HEK293T (cell line): ENCODE measurements around the gene MACROD1.

Experiments used
- ARNT ChIP-seq: fragments of 450-650 bp; IDR thresholded peaks from 2 replicates; pipeline ENCODE4 v1.6.1; 2017; ENCODE audit warnings: mild to moderate bottlenecking
- BHLHE40 ChIP-seq: fragments of 450-650 bp; IDR thresholded peaks from 2 replicates; pipeline ENCODE4 v1.6.1; 2016; ENCODE audit warnings: mild to moderate bottlenecking, moderate library complexity, borderline replicate concordance
- CTBP1 ChIP-seq: fragments of 450-650 bp; IDR thresholded peaks from 2 replicates; pipeline ENCODE4 v1.6.1; 2016; ENCODE audit warnings: borderline replicate concordance
- ELF4 ChIP-seq: fragments of 450-650 bp; IDR thresholded peaks from 2 replicates; pipeline ENCODE4 v1.6.1; 2017; ENCODE audit warnings: antibody characterized with exemption
- FOXA1 ChIP-seq: fragments of 450-650 bp; IDR thresholded peaks from 2 replicates; pipeline ENCODE4 v1.6.1; 2016; ENCODE audit warnings: mild to moderate bottlenecking
- FOXK2 ChIP-seq: fragments of 450-650 bp; IDR thresholded peaks from 2 replicates; pipeline ENCODE4 v1.6.1; 2016; ENCODE audit warnings: mild to moderate bottlenecking
- FOXM1 ChIP-seq: fragments of 450-650 bp; IDR thresholded peaks from 2 replicates; pipeline ENCODE4 v1.6.1; 2017; ENCODE audit warnings: mild to moderate bottlenecking, borderline replicate concordance
- HDGF ChIP-seq: fragments of 450-650 bp; IDR thresholded peaks from 2 replicates; pipeline ENCODE4 v1.6.1; 2017; ENCODE audit warnings: antibody characterized with exemption, borderline replicate concordance
- NFRKB ChIP-seq: fragments of 450-650 bp; IDR thresholded peaks from 2 replicates; pipeline ENCODE4 v1.6.1; 2016; ENCODE audit warnings: mild to moderate bottlenecking, moderate library complexity
- SP1 ChIP-seq: fragments of 450-650 bp; IDR thresholded peaks from 2 replicates; pipeline ENCODE4 v1.6.1; 2017
- SUZ12 ChIP-seq: fragments of 450-650 bp; IDR thresholded peaks from 2 replicates; pipeline ENCODE4 v1.6.1; 2016; ENCODE audit warnings: mild to moderate bottlenecking
- TARDBP ChIP-seq: fragments of 450-650 bp; IDR thresholded peaks from 2 replicates; pipeline ENCODE4 v1.6.1; 2016
- TF ChIP-seq, protein P1 (sequence below): fragments of 450-650 bp; IDR thresholded peaks from 2 replicates; pipeline ENCODE4 v1.6.1; 2016

DNA sequence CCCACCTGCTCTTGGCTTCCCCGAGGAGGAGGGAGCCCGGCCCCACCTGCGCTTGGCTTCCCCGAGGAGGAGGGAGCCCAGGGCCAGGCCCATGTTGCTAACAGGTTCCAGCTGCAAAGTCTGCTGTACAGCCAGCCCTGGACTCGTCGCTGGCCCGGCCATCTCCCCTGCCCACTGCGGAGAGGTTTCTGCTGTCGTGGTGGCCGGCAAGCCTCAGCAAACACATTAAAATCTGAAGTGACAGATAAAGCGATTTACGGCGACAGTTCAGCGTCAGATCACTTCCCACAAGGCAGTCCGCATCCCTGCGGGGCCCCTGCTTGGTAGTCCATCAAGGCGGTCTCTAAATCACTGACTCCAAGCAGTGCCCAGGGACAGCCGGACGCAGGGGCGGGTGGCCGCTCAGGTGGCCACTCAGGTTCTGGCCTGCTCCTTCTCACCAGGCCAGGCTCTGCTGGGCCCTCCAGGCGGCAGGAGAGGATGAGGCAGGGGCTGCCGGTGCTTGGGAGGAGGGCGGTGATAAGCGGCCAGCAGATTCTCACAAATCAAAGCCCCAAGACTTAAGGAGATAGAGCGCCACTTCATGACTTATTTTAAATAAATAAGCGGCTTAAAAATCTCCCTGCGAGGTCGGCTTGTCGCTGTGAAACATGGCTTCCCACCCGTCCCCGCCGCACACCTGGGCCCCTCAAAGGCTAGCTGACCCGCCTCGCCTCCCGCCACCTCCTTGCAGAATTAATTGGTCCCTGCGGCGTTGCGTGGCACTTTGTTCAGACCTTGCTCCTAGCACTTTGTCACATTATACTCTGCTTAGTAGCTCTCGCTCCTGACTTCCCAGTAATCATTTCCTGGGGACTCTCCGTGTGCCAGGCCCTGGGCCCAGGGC lies 21.1 kb downstream of the MACROD1 start:
- no peak for TF ChIP-seq FOXK2
- no peak for TF ChIP-seq SUZ12
- no peak for TF ChIP-seq ARNT
- no peak for TF ChIP-seq NFRKB
- no peak for TF ChIP-seq BHLHE40
- TF ChIP-seq FOXM1, result no peak
- TF ChIP-seq TARDBP, result no peak
- TF ChIP-seq, protein P1, sequence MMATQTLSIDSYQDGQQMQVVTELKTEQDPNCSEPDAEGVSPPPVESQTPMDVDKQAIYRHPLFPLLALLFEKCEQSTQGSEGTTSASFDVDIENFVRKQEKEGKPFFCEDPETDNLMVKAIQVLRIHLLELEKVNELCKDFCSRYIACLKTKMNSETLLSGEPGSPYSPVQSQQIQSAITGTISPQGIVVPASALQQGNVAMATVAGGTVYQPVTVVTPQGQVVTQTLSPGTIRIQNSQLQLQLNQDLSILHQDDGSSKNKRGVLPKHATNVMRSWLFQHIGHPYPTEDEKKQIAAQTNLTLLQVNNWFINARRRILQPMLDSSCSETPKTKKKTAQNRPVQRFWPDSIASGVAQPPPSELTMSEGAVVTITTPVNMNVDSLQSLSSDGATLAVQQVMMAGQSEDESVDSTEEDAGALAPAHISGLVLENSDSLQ, result peak; percentile 78
- TF ChIP-seq CTBP1, result no peak
- no peak for TF ChIP-seq HDGF
- no peak for TF ChIP-seq FOXA1
- TF ChIP-seq SP1, result no peak
- TF ChIP-seq ELF4, result no peak
